ENCODE measurements around the gene TRPM4.

TRPM4 gene

GRCh38 chr19:49114630-49115363 is 42.8 kb upstream of the TRPM4 start (continued):
- TF ChIP-seq CTCF (tag by site-specific recombination; IDR thresholded peaks at IDR 0.05): no peak; the same call in none of the 2 replicates

- ChIA-PET CTCF (interaction anchor here (0.6 to 1.7 kb wide), 5 partner anchors 82 to 327 kb away, joined by 3 to 7 read pairs (median 3); no protein-coding TSS in a partner anchor), POLR2A (interaction anchor here (2.1 kb wide), 1 partner anchor 11 kb away, joined by 11 read pairs; no protein-coding TSS in a partner anchor)
- H3K36me3 ChIP-seq (ENCODE audit: control insufficient read depth in 2 of 2, insufficient read depth in 1 of 2, low read length in 2 of 2): peaks cover 0 to 9% of the 10 kb centered on the region in 2 experiments; a peak in 2 of 3 replicates
- H3K27ac ChIP-seq (ENCODE audit: extremely low read depth, low read depth, low read length): no peak overlapping the region
- no peaks in the 10 kb centered on the region for H3K9me3 ChIP-seq (ENCODE audit: control insufficient read depth, insufficient read depth, low read depth, low read length)
- H3K4me1 ChIP-seq (ENCODE audit: control insufficient read depth, insufficient read depth, low read length): peaks cover 16% of the 10 kb centered on the region
- TF ChIP-seq ZNF843 (tag by site-specific recombination; IDR thresholded peaks at IDR 0.05): no peak
- no peak for TF ChIP-seq ZFP69B (tag by site-specific recombination; IDR thresholded peaks at IDR 0.05)
- TF ChIP-seq ZNF311 (tag by site-specific recombination; IDR thresholded peaks at IDR 0.05; ENCODE audit: borderline replicate concordance): no peak
- TF ChIP-seq ZBTB1 (tag by site-specific recombination; IDR thresholded peaks at IDR 0.05): no peak
- TF ChIP-seq ATF2 (tag by site-specific recombination; IDR thresholded peaks at IDR 0.05; ENCODE audit: low read depth): no peak
- peak; percentile 97 for TF ChIP-seq ZFP3 (tag by site-specific recombination; IDR thresholded peaks at IDR 0.05; ENCODE audit: low read depth)
- TF ChIP-seq ZNF548 (tag by site-specific recombination; IDR thresholded peaks at IDR 0.05): no peak
- TF ChIP-seq SP7 (tag by site-specific recombination; IDR thresholded peaks at IDR 0.05): 0 out of 2 replicates have a peak, but pooled peaks have one; percentile 9
- TF ChIP-seq ZNF335 (tag by site-specific recombination; conservative IDR thresholded peaks at IDR 0.05): no peak
- TF ChIP-seq MEIS1 (CRISPR knock-in tag; IDR thresholded peaks at IDR 0.05; ENCODE audit: borderline replicate concordance): no peak
- no peak for TF ChIP-seq KLF7 (tag by site-specific recombination; IDR thresholded peaks at IDR 0.05; ENCODE audit: borderline replicate concordance)
- TF ChIP-seq ZIC2 (tag by site-specific recombination; IDR thresholded peaks at IDR 0.05): no peak
- no peak for TF ChIP-seq ZNF16 (tag by site-specific recombination; IDR thresholded peaks at IDR 0.05; ENCODE audit: low read depth)
- 0 out of 2 replicates have a peak, but pooled peaks have one; percentile 15 for TF ChIP-seq ZNF121 (tag by site-specific recombination; IDR thresholded peaks at IDR 0.05)
- no peak for TF ChIP-seq ZEB2 (tag by site-specific recombination; IDR thresholded peaks at IDR 0.05)
- TF ChIP-seq ZXDB (tag by site-specific recombination; IDR thresholded peaks at IDR 0.05): no peak
- no peak for TF ChIP-seq HOXC10 (CRISPR knock-in tag; IDR thresholded peaks at IDR 0.05)
- H3K4me3 ChIP-seq (ENCODE audit: low read depth, low read length): no peak overlapping the region
Measured at GRCh38 chr19:49116544-49116943, 41.0 kb upstream of the TRPM4 start.

GRCh38 chr19:49117677-49118564 is 39.7 kb upstream of the TRPM4 start:
- POLR2A ChIA-PET: interaction anchor here (0.7 to 2.1 kb wide), 5 partner anchors 10 to 252 kb away, joined by 4 to 11 read pairs (median 4); no protein-coding TSS in a partner anchor
- Histone ChIP-seq H3K36me3 (ENCODE audit: control insufficient read depth in 2 of 2, insufficient read depth in 1 of 2, low read length in 2 of 2) (peaks cover 0 to 9% of the 10 kb centered on the region in 2 experiments; a peak in 2 of 3 replicates), H3K27ac (ENCODE audit: extremely low read depth, low read depth, low read length) (peak overlapping the region; percentile 82; the same call in 1 of the 2 replicates), H3K4me3 (ENCODE audit: low read depth, low read length) (peak overlapping the region; percentile 54), H3K4me1 (ENCODE audit: control insufficient read depth, insufficient read depth, low read length) (peaks cover 16% of the 10 kb centered on the region), H3K9me3 (ENCODE audit: control insufficient read depth, insufficient read depth, low read depth, low read length) (no peaks in the 10 kb centered on the region)
- CTCF ChIA-PET: interaction anchor here (0.5 to 1.7 kb wide), 3 partner anchors 9 to 91 kb away, joined by 3 to 7 read pairs (median 3); no protein-coding TSS in a partner anchor
- TF ChIP-seq ZNF692 (tag by site-specific recombination; IDR thresholded peaks at IDR 0.05) (peak; percentile 73; the same call in 1 of the 2 replicates), BCL11B (tag by site-specific recombination; IDR thresholded peaks at IDR 0.05; ENCODE audit: low read depth) (peak; percentile 60), IKZF3 (tag by site-specific recombination; IDR thresholded peaks at IDR 0.05) (0 out of 2 replicates have a peak, but pooled peaks have one; percentile 27), ELK4 (IDR thresholded peaks at IDR 0.05; ENCODE audit: borderline replicate concordance, low read depth, low read length) (no peak)

Data from HEK293 (cell line).